Measurements from ENCODE around the gene KAZN. TPM values are rescaled to one million over a fixed set of nuclear protein-coding genes. Genes with fewer than 3 reads are reported as not detected.
"Not testable (repeated sequence)": the region's sequence is repeated elsewhere in the genome, so short reads cannot be mapped to it uniquely, and the experiment has no call there.

KAZN gene
- polyA plus RNA-seq, 1 donor from 2014 or later, result 20.6 TPM

DNA sequence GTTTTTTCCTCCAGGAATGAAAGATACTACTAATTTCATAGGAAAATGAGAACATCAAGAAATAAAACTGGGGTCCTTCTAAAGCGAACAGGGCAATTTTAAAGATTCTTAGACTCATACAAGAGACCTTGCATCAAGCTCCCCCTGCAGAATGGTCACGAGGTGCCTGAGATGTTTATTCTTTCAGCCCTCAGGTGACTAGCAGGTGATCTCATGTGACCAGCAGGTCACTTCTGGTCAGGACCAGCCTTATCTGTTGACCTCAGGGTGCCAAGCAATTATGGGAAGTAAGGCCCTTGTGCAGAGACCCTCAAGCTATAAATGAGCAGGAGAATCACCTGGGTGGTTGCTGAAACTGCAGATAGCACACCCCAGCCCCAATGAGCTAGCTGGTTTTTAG lies 534.5 kb downstream of the KAZN start:
- Histone ChIP-seq H3K9me2 (ENCODE audit: insufficient read depth, low read length) (no peaks in the 10 kb centered on the region), H3K4me3 (ENCODE audit: low read length) (no peak overlapping the region), H3K27me3 (ENCODE audit: insufficient read depth, low read depth, low read length) (no peaks in the 10 kb centered on the region), H3K9ac (ENCODE audit: low read length) (no peak overlapping the region), H3K79me2 (replicated peaks; ENCODE audit: insufficient read depth, low read length) (no peaks in the 10 kb centered on the region), H3F3A (ENCODE audit: insufficient read depth, low read length, poor library complexity, severe bottlenecking) (no peaks in the 10 kb centered on the region), H2AFZ (ENCODE audit: low read depth, low read length) (no peak overlapping the region), H4K20me1 (ENCODE audit: insufficient read depth) (no peaks in the 10 kb centered on the region), H3K4me2 (ENCODE audit: low read length) (no peak overlapping the region), H3K27ac (ENCODE audit: low read length) (no peak overlapping the region), H3K9me3 (ENCODE audit: low read length) (no peaks in the 10 kb centered on the region), H3K36me3 (ENCODE audit: insufficient read depth, low read length) (no peaks in the 10 kb centered on the region)
- TF ChIP-seq SMC3 (conservative IDR thresholded peaks at IDR 0.05; ENCODE audit: poor library complexity), result no peak
- TF ChIP-seq RAD21 (conservative IDR thresholded peaks at IDR 0.05), result no peak
- TF ChIP-seq, protein P1, sequence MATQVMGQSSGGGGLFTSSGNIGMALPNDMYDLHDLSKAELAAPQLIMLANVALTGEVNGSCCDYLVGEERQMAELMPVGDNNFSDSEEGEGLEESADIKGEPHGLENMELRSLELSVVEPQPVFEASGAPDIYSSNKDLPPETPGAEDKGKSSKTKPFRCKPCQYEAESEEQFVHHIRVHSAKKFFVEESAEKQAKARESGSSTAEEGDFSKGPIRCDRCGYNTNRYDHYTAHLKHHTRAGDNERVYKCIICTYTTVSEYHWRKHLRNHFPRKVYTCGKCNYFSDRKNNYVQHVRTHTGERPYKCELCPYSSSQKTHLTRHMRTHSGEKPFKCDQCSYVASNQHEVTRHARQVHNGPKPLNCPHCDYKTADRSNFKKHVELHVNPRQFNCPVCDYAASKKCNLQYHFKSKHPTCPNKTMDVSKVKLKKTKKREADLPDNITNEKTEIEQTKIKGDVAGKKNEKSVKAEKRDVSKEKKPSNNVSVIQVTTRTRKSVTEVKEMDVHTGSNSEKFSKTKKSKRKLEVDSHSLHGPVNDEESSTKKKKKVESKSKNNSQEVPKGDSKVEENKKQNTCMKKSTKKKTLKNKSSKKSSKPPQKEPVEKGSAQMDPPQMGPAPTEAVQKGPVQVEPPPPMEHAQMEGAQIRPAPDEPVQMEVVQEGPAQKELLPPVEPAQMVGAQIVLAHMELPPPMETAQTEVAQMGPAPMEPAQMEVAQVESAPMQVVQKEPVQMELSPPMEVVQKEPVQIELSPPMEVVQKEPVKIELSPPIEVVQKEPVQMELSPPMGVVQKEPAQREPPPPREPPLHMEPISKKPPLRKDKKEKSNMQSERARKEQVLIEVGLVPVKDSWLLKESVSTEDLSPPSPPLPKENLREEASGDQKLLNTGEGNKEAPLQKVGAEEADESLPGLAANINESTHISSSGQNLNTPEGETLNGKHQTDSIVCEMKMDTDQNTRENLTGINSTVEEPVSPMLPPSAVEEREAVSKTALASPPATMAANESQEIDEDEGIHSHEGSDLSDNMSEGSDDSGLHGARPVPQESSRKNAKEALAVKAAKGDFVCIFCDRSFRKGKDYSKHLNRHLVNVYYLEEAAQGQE (IDR thresholded peaks at IDR 0.05; ENCODE audit: borderline replicate concordance), result no peak
- no peak for TF ChIP-seq EZH2 (IDR thresholded peaks at IDR 0.05; ENCODE audit: borderline replicate concordance, insufficient read depth, low read length, poor library complexity, severe bottlenecking)
- no peak for TF ChIP-seq TAF1 (IDR thresholded peaks at IDR 0.05; ENCODE audit: low read depth)
- no peak for TF ChIP-seq EP300 (conservative IDR thresholded peaks at IDR 0.05; ENCODE audit: poor library complexity, severe bottlenecking)
- TF ChIP-seq POLR2AphosphoS5 (IDR thresholded peaks at IDR 0.05), result no peak
- TF ChIP-seq MXI1 (conservative IDR thresholded peaks at IDR 0.05; ENCODE audit: poor library complexity, severe bottlenecking), result no peak
- TF ChIP-seq, protein P2, sequence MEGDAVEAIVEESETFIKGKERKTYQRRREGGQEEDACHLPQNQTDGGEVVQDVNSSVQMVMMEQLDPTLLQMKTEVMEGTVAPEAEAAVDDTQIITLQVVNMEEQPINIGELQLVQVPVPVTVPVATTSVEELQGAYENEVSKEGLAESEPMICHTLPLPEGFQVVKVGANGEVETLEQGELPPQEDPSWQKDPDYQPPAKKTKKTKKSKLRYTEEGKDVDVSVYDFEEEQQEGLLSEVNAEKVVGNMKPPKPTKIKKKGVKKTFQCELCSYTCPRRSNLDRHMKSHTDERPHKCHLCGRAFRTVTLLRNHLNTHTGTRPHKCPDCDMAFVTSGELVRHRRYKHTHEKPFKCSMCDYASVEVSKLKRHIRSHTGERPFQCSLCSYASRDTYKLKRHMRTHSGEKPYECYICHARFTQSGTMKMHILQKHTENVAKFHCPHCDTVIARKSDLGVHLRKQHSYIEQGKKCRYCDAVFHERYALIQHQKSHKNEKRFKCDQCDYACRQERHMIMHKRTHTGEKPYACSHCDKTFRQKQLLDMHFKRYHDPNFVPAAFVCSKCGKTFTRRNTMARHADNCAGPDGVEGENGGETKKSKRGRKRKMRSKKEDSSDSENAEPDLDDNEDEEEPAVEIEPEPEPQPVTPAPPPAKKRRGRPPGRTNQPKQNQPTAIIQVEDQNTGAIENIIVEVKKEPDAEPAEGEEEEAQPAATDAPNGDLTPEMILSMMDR (IDR thresholded peaks at IDR 0.05; ENCODE audit: poor library complexity, severe bottlenecking), result no peak

DNA sequence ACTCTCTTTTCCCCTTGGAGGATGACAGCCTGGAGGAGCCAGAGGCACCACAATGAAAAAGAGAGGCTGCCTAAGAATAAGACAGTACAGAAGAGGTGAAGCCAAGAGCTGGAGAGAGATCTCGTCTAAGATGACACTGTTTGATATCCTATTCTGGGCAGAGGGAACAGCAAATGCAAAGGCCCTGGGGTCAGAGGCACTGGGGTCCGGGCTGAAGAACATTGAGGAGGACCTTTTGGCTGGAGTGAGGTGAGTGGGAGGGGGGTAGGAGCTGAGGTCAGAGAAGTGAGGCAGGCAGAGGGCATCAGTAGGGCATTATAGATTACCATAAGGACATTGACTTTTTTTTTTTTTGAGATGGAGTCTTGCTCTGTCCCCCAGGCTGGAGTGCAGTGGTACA lies 535.8 kb downstream of the KAZN start:
- Histone ChIP-seq H3K9me3 (ENCODE audit: low read length) (no peaks in the 10 kb centered on the region), H3K27ac (ENCODE audit: low read length) (no peak overlapping the region), H3K36me3 (ENCODE audit: insufficient read depth, low read length) (no peaks in the 10 kb centered on the region), H3K4me3 (ENCODE audit: low read length) (no peak overlapping the region), H3K79me2 (replicated peaks; ENCODE audit: insufficient read depth, low read length) (no peaks in the 10 kb centered on the region), H2AFZ (ENCODE audit: low read depth, low read length) (no peak overlapping the region), H3K9ac (ENCODE audit: low read length) (no peak overlapping the region), H3K9me2 (ENCODE audit: insufficient read depth, low read length) (no peaks in the 10 kb centered on the region), H4K20me1 (ENCODE audit: insufficient read depth) (no peaks in the 10 kb centered on the region), H3K4me2 (ENCODE audit: low read length) (no peak overlapping the region), H3K27me3 (ENCODE audit: insufficient read depth, low read depth, low read length) (no peaks in the 10 kb centered on the region), H3F3A (ENCODE audit: insufficient read depth, low read length, poor library complexity, severe bottlenecking) (no peaks in the 10 kb centered on the region)
- no peak for TF ChIP-seq MXI1 (conservative IDR thresholded peaks at IDR 0.05; ENCODE audit: poor library complexity, severe bottlenecking)
- no peak for TF ChIP-seq POLR2AphosphoS5 (IDR thresholded peaks at IDR 0.05)
- no peak for TF ChIP-seq TAF1 (IDR thresholded peaks at IDR 0.05; ENCODE audit: low read depth)
- no peak for TF ChIP-seq RAD21 (conservative IDR thresholded peaks at IDR 0.05)
- TF ChIP-seq, protein P1 (IDR thresholded peaks at IDR 0.05; ENCODE audit: borderline replicate concordance), result no peak
- no peak for TF ChIP-seq EZH2 (IDR thresholded peaks at IDR 0.05; ENCODE audit: borderline replicate concordance, insufficient read depth, low read length, poor library complexity, severe bottlenecking)
- no peak for TF ChIP-seq SMC3 (conservative IDR thresholded peaks at IDR 0.05; ENCODE audit: poor library complexity)
- TF ChIP-seq EP300 (conservative IDR thresholded peaks at IDR 0.05; ENCODE audit: poor library complexity, severe bottlenecking), result no peak
- TF ChIP-seq, protein P2 (IDR thresholded peaks at IDR 0.05; ENCODE audit: poor library complexity, severe bottlenecking), result no peak

DNA sequence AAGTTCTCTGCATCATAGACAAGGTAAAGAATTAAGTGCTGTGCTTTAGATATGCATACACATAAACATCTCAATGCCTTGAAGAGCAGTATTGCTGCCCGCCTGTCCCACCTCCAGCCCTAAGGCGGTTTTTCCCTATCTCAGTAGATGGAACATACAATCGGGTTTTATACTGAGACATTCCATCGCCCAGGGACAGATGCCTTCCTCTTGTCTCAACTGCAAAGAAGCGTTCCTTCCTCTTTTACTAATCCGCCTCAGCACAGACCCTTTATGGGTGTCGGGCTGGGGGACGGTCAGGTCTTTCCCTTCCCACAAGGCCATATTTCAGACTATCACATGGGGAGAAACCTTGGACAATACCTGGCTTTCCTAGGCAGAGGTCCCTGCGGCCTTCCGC lies 537.1 kb downstream of the KAZN start:
- not testable (repeated sequence) for H3K9me2 ChIP-seq (ENCODE audit: insufficient read depth, low read length); H3K9me3 ChIP-seq (ENCODE audit: low read length); H3K27ac ChIP-seq (ENCODE audit: low read length); H3K9ac ChIP-seq (ENCODE audit: low read length); H3K36me3 ChIP-seq (ENCODE audit: insufficient read depth, low read length); H3K27me3 ChIP-seq (ENCODE audit: insufficient read depth, low read depth, low read length); H2AFZ ChIP-seq (ENCODE audit: low read depth, low read length); H3K4me2 ChIP-seq (ENCODE audit: low read length); H4K20me1 ChIP-seq (ENCODE audit: insufficient read depth); H3K4me3 ChIP-seq (ENCODE audit: low read length); H3F3A ChIP-seq (ENCODE audit: insufficient read depth, low read length, poor library complexity, severe bottlenecking); H3K79me2 ChIP-seq (replicated peaks; ENCODE audit: insufficient read depth, low read length)
